K562 (cell line): ENCODE data around the gene ANKRD27. TPM values are rescaled to one million over a fixed set of nuclear protein-coding genes. Genes with fewer than 3 reads are reported as not detected.
A peak's percentile ranks its signal among the peaks of the same experiment; 100 is the strongest.

ENCODE experiments used
- ASH1L ChIP-seq: fragments of 450-650 bp; IDR thresholded peaks from 2 replicates; pipeline ENCODE4 v1.6.1; 2018; ENCODE audit warnings: borderline replicate concordance, mild to moderate bottlenecking, low read depth; ENCODE audit not compliant: partially characterized antibody
- CREBBP ChIP-seq: IDR thresholded peaks from one replicate; pipeline ENCODE4 v1.6.1; 2012; ENCODE audit warnings: low read depth, mild to moderate bottlenecking, control low read depth, inconsistent platforms, low read length
- DPF2 ChIP-seq: fragments of 450-650 bp; IDR thresholded peaks from 2 replicates; pipeline ENCODE4 v1.6.1; 2016
- HNRNPUL1 ChIP-seq: fragments of 200-400 bp; formaldehyde crosslinking; IDR thresholded peaks from 2 replicates; pipeline ENCODE4 v1.6.1; 2017; ENCODE audit warnings: low read length
- JUNB ChIP-seq: fragments of 450-650 bp; formaldehyde crosslinking; conservative IDR thresholded peaks from 2 replicates; pipeline ENCODE4 v1.4.0; 2020; ENCODE audit warnings: mild to moderate bottlenecking
- MIER1 ChIP-seq: fragments of 450-650 bp; IDR thresholded peaks from 2 replicates; pipeline ENCODE4 v1.6.1; 2016; ENCODE audit warnings: antibody characterized with exemption, mild to moderate bottlenecking, low read depth
- NELFE ChIP-seq: IDR thresholded peaks from 2 replicates; pipeline ENCODE4 v1.6.1; 2011; ENCODE audit warnings: mild to moderate bottlenecking; ENCODE audit not compliant: insufficient read depth, insufficient read length
- PURB ChIP-seq: sonication (generic); formaldehyde crosslinking; IDR thresholded peaks from 2 replicates; pipeline ENCODE4 v1.9.0; 2021; ENCODE audit warnings: low read depth, mild to moderate bottlenecking, missing genetic modification reagents
- RBFOX2 ChIP-seq: fragments of 200-400 bp; formaldehyde crosslinking; IDR thresholded peaks from 2 replicates; pipeline ENCODE4 v1.6.1; 2017; ENCODE audit warnings: low read depth, mild to moderate bottlenecking, low read length, moderate library complexity
- U2AF2 ChIP-seq: fragments of 200-400 bp; formaldehyde crosslinking; optimal IDR thresholded peaks from 2 replicates; pipeline ENCODE3; 2017; ENCODE audit warnings: low read depth, mild to moderate bottlenecking, low read length
- ZBTB40 ChIP-seq, 2 experiments: fragments of 450-650 bp in 1 of 2; sonication (generic) in 1 of 2; formaldehyde crosslinking in 1 of 2; IDR thresholded peaks; 2 replicates each; pipeline versions ENCODE4 v1.7.1 to v1.9.0; 2016 to 2022; ENCODE audit warnings: inconsistent platforms in 1 of 2, mild to moderate bottlenecking in 1 of 2, missing genetic modification reagents in 1 of 2
- ZNF76 ChIP-seq: fragments of 250-450 bp; sonication (Bioruptor Pico); IDR thresholded peaks from 2 replicates; pipeline ENCODE4 v1.4.0; 2020; ENCODE audit warnings: mild to moderate bottlenecking, moderate library complexity, borderline replicate concordance
- ZNF778 ChIP-seq: fragments of 450-650 bp; formaldehyde crosslinking; IDR thresholded peaks from 2 replicates; pipeline ENCODE4 v1.4.0; 2020; ENCODE audit warnings: mild to moderate bottlenecking, moderate library complexity
- ZNF79 ChIP-seq: fragments of 250-450 bp; sonication (Bioruptor Pico); IDR thresholded peaks from 2 replicates; pipeline ENCODE4 v1.4.0; 2020; ENCODE audit warnings: low read depth, mild to moderate bottlenecking, moderate library complexity
- polyA plus RNA-seq, 8 experiments: library from polyadenylated mRNA; depleted of rRNA in 4 of 8; stranded (reverse) in 5 of 8; unstranded in 3 of 8; fragments of >200 nt; fragmentation: Nextera tagmentation in 2 of 8; fragmentation: Illumina TruSeq in 1 of 8; extraction: Ambion mirVana in 2 of 8; extraction: Trizol in 1 of 8; gene quantifications; 2 replicates each; pipeline versions ENCODE4 v1.2.1 to v1.2.3, GENCODE V29; 2011 to 2014; ENCODE audit warnings: inconsistent platforms in 1 of 8, missing spikeins in 1 of 8
- total RNA-seq, 7 experiments: library from RNA; depleted of rRNA in 6 of 7; stranded (reverse); fragments of >200 nt in 6 of 7; fragmentation: Illumina TruSeq in 2 of 7; extraction: Trizol in 2 of 7; gene quantifications; 2 replicates each; pipeline versions ENCODE4 v1.2.1 to v1.2.3, GENCODE V29; 2011 to 2021; ENCODE audit warnings: low replicate concordance in 1 of 7
- TF ChIP-seq, protein P1 (sequence below): conservative IDR thresholded peaks from 2 replicates; pipeline ENCODE4 v1.6.1; 2011; ENCODE audit warnings: low read depth, mild to moderate bottlenecking, low read length; ENCODE audit not compliant: control insufficient read depth
- TF ChIP-seq, protein P2 (sequence below): fragments of 450-650 bp; formaldehyde crosslinking; IDR thresholded peaks from 2 replicates; pipeline ENCODE4 v1.4.0; 2020; ENCODE audit warnings: mild to moderate bottlenecking, moderate library complexity

The ANKRD27 gene
- total and polyA plus RNA-seq, 9 of the 15 experiments (the other 6 are each of a cell fraction or from before 2014, with no cell fraction given), result 5.3 to 71.3 (median 54.2) TPM

DNA sequence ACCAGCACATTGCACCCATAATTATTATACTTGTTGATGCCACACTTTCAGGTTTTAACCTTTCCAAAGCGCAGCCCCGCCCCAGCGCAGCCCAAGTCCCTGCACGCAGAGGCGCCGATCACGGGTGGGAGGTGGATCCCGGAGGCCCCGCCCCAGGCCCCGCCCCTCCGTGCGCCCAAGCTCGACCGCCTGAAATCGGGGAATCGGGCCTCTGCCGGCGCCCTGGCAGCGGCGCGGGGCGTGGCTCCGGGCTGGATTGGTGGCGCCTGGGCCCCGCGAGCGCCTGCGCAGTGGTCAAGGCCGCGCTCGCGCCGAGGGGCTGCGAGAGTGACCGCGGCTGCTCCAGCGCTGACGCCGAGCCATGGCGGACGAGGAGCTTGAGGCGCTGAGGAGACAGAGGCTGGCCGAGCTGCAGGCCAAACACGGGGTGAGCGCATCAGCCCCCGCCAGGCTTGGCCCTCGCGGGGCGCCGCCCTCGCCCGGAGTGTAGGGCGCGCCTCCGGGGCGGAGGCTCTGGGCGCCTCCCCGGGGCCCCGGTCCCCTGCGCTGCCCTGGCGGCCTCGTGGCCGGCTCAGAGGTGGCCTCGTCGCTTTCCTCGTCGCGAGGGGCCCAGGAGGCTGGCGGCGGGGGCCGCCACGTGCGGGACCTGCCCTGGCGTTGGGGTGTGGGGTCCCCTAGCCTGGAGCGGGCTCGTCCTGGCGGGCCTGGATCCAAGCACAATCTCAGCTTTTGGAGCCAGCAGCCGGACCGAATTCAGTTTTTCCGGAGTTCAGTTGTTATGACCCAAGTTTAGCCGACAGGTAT lies 93.9 kb downstream of the ANKRD27 start, which contains the start of gene PDCD5 (continued):
- TF ChIP-seq ZBTB40 (IDR thresholded peaks at IDR 0.05) (no peak), ZBTB40 (CRISPR knock-in tag; IDR thresholded peaks at IDR 0.05) (no peak), U2AF2 (no peak), RBFOX2 (peak; percentile 94), ASH1L (no peak), ZNF76 (CRISPR knock-in tag) (no peak), ZNF79 (CRISPR knock-in tag) (no peak), HNRNPUL1 (no peak), NELFE (no peak), DPF2 (no peak), PURB (CRISPR knock-in tag) (no peak), MIER1 (no peak), JUNB (CRISPR knock-in tag) (no peak), ZNF778 (CRISPR knock-in tag) (no peak), CREBBP (no peak)
- TF ChIP-seq, protein P1, sequence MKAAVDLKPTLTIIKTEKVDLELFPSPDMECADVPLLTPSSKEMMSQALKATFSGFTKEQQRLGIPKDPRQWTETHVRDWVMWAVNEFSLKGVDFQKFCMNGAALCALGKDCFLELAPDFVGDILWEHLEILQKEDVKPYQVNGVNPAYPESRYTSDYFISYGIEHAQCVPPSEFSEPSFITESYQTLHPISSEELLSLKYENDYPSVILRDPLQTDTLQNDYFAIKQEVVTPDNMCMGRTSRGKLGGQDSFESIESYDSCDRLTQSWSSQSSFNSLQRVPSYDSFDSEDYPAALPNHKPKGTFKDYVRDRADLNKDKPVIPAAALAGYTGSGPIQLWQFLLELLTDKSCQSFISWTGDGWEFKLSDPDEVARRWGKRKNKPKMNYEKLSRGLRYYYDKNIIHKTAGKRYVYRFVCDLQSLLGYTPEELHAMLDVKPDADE, result peak; percentile 40; the same call in 1 of the 2 replicates
- TF ChIP-seq, protein P2, sequence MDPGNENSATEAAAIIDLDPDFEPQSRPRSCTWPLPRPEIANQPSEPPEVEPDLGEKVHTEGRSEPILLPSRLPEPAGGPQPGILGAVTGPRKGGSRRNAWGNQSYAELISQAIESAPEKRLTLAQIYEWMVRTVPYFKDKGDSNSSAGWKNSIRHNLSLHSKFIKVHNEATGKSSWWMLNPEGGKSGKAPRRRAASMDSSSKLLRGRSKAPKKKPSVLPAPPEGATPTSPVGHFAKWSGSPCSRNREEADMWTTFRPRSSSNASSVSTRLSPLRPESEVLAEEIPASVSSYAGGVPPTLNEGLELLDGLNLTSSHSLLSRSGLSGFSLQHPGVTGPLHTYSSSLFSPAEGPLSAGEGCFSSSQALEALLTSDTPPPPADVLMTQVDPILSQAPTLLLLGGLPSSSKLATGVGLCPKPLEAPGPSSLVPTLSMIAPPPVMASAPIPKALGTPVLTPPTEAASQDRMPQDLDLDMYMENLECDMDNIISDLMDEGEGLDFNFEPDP (CRISPR knock-in tag), result no peak
